ENCODE results near the gene KCNJ12.

Gene KCNJ12

DNA sequence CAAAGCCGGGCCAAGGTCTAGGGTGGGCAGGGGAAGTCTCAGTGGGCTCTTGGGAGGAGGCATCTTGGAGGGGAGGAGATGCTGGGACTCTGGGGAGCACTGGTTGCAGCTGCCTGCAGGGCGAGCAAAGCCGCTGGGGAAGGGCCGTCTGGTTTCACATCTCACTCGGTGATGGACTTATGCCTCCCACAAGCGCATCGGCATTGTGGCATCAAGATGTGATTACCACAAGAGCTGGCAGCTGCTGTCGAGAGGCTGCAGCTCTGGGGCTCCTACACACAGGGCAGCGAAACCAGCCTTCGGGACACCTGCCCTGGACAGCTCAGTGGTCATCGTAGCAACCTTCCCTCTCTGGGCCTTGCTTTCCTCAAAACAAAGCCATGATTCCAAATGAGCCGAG is 3.1 kb upstream of the KCNJ12 start:
- no peak for TF ChIP-seq GATA1 (IDR thresholded peaks at IDR 0.05; ENCODE audit: low read depth, low read length)
- TF ChIP-seq POLR2A (IDR thresholded peaks at IDR 0.05; ENCODE audit: low read length) = no peak
- no peak for DNase-seq

- TF ChIP-seq POLR2A (IDR thresholded peaks at IDR 0.05; ENCODE audit: low read length) = no peak
- no peak for TF ChIP-seq GATA1 (IDR thresholded peaks at IDR 0.05; ENCODE audit: low read depth, low read length)
- peak; percentile 23 to 27 for DNase-seq
Measured at GRCh38 chr17:21373696-21374440, 2.3 kb upstream of the KCNJ12 start.

GRCh38 chr17:21374441-21375161 is 1.6 kb upstream of the KCNJ12 start:
- DNase-seq = peak in 1 of 2 experiments; percentile 15

GRCh38 chr17:21375162-21375560 is 996 bp upstream of the KCNJ12 start:
- TF ChIP-seq POLR2A (IDR thresholded peaks at IDR 0.05; ENCODE audit: low read length) (no peak), GATA1 (IDR thresholded peaks at IDR 0.05; ENCODE audit: low read depth, low read length) (no peak)
- DNase-seq = no peak

More at GRCh38 chr17:21374441-21375161, 1.6 kb upstream of the KCNJ12 start:
- TF ChIP-seq POLR2A (IDR thresholded peaks at IDR 0.05; ENCODE audit: low read length) = no peak
- no peak for TF ChIP-seq GATA1 (IDR thresholded peaks at IDR 0.05; ENCODE audit: low read depth, low read length)

DNA sequence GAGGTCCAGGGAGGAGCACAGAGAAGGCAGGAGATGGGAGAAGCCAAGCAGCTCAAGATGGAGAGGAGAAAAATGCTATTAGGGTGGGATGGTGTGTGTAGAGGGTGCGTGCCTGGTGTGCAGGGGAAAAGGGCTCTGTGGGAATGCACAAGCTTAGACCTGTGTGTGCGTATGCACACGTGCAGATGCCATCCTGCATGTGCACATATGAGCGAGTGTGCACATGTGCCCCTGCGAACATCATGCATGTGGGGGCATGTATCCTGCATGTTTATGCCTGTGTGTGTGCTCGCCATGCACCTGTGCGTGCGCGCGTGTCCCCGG is 438 bp upstream of the KCNJ12 start:
- no peak for DNase-seq
- TF ChIP-seq POLR2A (IDR thresholded peaks at IDR 0.05; ENCODE audit: low read length) = no peak
- TF ChIP-seq GATA1 (IDR thresholded peaks at IDR 0.05; ENCODE audit: low read depth, low read length) = no peak

GRCh38 chr17:21376759-21377690 is 868 bp downstream of the KCNJ12 start:
- TF ChIP-seq GATA1 (IDR thresholded peaks at IDR 0.05; ENCODE audit: low read depth, low read length) (no peak), POLR2A (IDR thresholded peaks at IDR 0.05; ENCODE audit: low read length) (no peak)
- DNase-seq = peak; percentile 41 to 46

GRCh38 chr17:21377705-21378396 is 1.7 kb downstream of the KCNJ12 start:
- no peak for DNase-seq
- TF ChIP-seq GATA1 (IDR thresholded peaks at IDR 0.05; ENCODE audit: low read depth, low read length) (no peak), POLR2A (IDR thresholded peaks at IDR 0.05; ENCODE audit: low read length) (no peak)

- TF ChIP-seq GATA1 (IDR thresholded peaks at IDR 0.05; ENCODE audit: low read depth, low read length) = no peak
- no peak for TF ChIP-seq POLR2A (IDR thresholded peaks at IDR 0.05; ENCODE audit: low read length)
- no peak for DNase-seq
Measured at GRCh38 chr17:21378553-21378952, 2.4 kb downstream of the KCNJ12 start.

DNA sequence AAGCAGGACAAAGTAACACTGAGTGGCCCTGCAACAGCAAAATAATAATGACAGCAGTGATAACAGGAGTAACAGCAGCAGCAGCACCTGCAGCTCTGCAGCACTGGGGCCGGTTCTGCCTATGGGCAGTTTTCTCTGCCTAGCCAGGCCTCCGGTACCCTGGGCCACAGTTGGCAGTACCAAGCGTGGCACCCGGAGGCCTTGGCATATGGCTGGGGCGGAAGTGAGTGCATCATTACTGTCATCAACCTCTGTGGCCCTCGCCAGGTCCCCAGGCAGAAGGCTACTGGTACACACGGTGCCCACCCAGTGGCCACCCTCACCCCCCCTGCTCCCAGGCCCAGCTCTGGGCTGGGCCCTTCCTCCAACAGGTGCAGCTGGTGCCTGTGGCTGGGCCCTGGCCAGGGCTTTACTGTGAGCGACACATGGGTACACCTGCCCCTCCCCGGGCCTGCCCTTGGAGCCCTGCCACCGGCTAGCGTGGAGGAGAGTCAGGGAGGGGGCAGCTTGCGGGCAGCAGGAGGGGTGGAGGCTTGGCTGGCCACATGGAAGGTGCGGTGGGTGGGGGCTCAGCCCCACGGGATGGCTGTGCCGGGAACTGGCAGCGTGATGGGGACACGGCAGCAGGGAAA is 3.0 kb downstream of the KCNJ12 start:
- no peak for DNase-seq
- TF ChIP-seq GATA1 (IDR thresholded peaks at IDR 0.05; ENCODE audit: low read depth, low read length) = no peak
- no peak for TF ChIP-seq POLR2A (IDR thresholded peaks at IDR 0.05; ENCODE audit: low read length)

DNA sequence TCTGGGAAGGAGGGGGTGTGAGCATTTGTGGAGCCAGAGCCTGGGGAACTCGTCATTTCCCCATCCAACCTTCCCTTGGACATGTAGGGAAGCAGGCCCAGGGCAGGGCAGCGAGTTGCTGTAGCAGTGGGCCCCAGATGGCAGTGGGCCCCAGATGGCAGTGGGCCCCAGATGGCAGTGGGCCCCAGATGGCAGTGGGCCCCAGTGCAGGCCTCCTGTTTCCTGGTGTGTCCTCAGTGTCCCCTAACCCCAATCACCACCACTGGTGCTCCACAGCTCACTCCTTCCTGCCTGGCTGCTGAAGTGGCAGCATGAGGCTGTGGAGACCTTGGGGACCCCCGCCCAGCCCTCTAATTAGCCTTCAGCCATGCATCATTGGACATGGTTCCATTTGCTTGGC is 4.5 kb downstream of the KCNJ12 start:
- TF ChIP-seq POLR2A (IDR thresholded peaks at IDR 0.05; ENCODE audit: low read length) (no peak), GATA1 (IDR thresholded peaks at IDR 0.05; ENCODE audit: low read depth, low read length) (no peak)
- DNase-seq = no peak

GRCh38 chr17:21381076-21381706 is 5.0 kb downstream of the KCNJ12 start:
- no peak for DNase-seq
- no peak for TF ChIP-seq GATA1 (IDR thresholded peaks at IDR 0.05; ENCODE audit: low read depth, low read length)
- TF ChIP-seq POLR2A (IDR thresholded peaks at IDR 0.05; ENCODE audit: low read length) = no peak
